Fibroblast of skin of right quadriceps (primary cell): Measurements from ENCODE around the gene NOXO1.

Source experiments
- DNase-seq: peaks from one replicate; pipeline ENCODE4 v3.0.0-alpha.2; 2013

Gene NOXO1

DNA sequence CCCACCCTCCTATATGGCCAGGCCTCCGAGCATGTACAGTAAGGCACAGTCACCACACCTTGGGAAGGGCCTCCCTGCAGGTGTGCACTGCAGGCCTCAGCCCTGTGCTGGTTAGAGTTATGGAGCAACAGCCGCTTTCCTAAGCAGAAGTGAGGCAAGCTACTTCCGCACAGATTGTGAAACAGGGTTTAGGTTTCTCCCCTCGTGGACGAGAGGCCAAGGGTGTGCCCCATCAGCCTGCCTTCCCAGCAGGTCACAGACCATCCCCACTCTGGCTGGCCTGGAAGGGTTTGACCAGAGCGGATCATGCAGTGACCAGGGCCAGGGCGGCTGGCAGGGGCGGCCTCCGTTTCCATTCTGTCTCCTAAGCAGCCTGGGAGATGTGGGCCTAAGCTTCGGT, 43.0 kb downstream of the NOXO1 start:
- no peak for DNase-seq

DNA sequence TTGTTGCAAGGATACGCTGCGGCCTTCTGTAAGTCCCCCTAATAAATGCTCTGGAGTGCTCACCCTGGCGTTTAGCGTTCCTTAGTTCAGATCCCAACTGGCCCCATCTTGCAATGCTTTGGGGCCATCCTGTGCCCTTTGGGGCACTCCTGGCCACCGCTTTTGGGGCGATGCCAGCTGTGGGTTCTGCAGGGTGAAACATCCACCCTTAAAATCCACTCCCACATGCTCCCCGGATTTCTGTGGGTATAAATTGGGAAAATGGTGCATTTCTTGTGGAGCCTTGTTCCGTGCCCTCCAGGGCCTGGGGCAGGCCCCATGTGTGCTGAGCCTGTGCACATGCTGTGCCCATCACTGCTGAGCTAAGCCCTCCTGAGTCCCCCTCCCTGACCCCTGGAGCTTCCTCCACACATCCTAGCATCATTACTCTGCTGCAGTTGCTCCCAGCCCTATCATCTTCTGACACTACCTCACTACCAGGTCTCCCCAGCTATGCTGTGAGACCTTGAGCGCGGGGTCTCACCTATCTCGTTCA, 44.3 kb downstream of the NOXO1 start:
- DNase-seq = no peak

DNA sequence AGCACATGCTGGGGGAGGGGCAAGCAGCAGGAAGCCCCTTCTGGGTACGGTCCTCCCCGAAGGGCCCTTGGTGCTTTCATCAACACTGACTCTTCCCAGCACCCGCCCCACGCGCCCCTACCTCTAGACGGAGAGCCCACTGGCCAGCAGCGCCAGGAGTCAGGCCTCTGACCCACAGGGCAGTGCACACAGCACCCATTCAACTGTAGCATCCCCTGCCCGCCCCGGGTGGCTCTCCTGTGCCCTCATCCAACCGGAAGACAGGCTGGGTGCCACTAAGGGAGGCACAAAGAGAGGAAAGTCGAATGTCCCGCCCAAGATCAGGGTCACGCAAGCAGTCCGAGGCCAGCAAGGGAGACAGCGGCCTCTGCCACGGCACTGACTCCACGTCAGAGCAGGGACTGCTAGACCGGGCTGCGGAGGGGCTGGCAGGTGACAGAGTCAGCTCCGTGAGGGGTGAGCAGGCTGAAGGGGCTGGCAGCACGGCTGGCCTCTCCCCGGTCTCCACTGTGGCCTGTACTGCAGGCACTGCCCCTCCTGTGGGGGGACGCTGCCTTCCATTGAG, 48.1 kb downstream of the NOXO1 start:
- DNase-seq = no peak

DNA sequence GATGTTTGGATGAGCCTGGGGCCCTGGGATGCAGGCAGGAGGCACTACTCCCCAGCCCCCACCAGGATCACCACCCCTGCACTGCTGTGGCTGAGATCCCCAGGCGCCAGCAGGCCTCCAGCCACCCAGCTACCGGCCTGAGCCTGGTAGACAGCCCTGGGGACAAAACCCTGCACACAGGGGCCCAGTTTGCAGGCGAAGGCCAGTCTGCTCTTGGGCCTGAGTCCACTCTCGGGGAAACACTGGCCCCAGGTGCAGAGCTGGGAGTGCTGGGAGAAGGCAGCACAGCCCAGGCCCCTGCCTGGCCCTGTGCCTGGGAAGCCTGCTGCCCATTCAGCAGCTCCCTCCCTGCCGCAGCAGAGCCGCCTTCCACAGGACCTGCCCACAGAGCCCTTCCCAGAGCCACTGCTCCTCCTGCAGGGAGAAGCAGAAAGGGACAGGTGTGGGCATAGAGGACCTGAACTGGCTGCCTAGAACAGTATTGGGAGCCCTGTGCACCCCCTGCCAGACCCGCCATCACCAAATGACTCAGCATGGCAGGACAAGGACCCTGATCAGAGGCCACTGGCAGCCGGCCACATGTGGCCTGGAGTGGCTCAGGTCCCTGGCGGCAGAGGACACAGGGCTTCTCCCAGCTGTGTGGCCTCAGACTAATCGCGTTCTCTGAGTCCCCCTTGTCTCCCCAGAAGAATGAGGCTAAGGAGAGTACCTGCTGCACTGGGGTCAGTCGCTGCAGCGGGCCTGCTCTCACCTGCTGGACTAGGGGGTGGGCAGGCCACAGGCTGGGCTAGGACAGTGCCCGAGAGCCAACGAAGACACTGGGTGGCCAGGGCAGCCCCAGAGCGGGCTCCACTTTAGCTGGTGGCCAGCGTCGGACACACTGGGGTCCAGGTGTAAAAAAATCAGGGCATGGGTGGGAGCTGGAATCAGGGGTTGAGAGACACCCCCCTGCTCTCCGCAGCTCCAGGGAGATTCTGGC, 48.9 kb downstream of the NOXO1 start:
- DNase-seq = no peak

DNA sequence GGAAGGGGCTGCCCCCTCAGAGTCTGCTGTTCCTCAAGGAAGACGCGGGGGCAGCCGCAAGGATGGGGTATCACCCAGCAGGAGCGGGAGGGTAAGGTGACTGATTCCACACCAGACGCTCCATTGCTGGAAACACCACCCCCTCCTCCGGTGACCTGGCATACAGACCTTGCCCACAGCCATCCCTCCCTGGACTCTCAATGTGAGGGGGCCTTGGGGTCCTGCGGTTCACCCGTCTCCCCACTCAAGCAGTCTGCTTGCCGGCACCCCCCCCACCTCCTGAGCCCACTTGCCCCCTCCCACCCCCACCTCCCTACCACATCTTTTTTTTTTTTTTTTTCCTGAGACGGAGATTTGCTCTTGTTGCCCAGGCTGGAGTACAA, 50.9 kb downstream of the NOXO1 start:
- DNase-seq = no peak

DNA sequence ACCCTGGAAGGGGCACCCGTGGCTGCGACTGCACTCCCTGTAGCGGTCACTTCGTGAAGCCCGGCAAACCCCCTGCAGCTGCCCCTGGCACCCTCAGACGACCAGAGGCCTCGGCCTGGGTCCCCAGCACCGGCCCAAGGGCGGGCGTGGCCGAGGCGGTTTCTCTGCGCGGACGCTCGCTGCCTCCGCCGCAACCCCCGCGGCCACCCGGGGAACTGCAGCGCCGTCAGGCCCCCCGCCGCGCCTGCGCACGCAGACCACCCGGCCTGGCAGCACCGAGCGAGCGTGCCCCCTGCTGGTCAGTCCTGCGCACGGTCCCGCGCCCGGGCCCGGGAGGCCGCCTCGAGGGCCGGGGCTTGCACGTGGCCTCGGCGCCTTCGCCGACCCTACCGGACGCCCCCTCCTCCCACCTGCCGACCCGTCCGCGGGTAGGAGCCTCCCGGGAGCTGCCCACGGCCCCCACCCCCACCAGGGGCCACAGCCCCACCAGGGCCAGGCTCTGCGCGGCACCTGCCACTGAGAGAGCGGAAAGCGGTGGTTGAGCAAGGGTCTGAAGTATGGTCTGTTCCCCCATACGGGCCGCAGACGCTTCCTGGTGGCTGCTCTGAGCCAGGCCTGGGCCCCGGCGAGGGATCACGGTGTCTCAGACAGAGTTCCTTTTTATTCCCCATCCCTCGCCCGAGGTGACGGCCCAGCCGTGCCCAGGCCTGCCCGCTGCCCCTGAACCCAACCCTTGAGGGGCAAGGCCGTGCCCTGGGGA, 51.5 kb downstream of the NOXO1 start:
- peak; percentile 80 for DNase-seq

DNA sequence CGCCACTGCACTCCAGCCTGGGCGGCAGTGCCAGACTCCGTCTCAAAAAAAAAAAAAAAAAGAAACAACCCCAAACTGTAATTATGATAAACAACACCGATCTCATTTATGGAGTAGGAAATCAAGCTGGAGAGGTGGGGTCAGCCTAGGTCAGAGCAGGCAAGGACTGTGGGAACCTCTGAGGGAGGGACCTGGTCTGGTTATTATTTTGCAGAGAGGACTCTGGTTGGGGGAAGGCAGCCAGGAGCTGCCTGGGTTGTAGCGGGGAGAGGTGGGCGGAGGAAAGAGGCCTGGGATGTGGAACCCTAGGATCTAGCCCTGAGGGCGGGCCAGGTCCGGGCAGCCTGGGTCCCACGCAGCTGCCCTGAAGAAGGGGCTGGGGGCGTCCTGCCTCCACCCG, 52.2 kb downstream of the NOXO1 start:
- DNase-seq = peak; percentile 29
